ENCODE measurements around the gene AOPEP.

GRCh38 chr9:95078511-95078910, 352.0 kb downstream of the AOPEP start:
- TF ChIP-seq POLR2A (IDR thresholded peaks at IDR 0.05) (no peak), EP300 (IDR thresholded peaks at IDR 0.05) (no peak), POLR2AphosphoS5 (IDR thresholded peaks at IDR 0.05) (no peak)
- TF ChIP-seq, protein P1, sequence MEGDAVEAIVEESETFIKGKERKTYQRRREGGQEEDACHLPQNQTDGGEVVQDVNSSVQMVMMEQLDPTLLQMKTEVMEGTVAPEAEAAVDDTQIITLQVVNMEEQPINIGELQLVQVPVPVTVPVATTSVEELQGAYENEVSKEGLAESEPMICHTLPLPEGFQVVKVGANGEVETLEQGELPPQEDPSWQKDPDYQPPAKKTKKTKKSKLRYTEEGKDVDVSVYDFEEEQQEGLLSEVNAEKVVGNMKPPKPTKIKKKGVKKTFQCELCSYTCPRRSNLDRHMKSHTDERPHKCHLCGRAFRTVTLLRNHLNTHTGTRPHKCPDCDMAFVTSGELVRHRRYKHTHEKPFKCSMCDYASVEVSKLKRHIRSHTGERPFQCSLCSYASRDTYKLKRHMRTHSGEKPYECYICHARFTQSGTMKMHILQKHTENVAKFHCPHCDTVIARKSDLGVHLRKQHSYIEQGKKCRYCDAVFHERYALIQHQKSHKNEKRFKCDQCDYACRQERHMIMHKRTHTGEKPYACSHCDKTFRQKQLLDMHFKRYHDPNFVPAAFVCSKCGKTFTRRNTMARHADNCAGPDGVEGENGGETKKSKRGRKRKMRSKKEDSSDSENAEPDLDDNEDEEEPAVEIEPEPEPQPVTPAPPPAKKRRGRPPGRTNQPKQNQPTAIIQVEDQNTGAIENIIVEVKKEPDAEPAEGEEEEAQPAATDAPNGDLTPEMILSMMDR (IDR thresholded peaks at IDR 0.05), result no peak

All from sigmoid colon (tissue), 4 donors.